H9 (cell line): Measurements from ENCODE around the gene GLOD4. TPM values are rescaled to one million over a fixed set of nuclear protein-coding genes. Genes with fewer than 3 reads are reported as not detected.

Source experiments
- DNase-seq: peaks from one replicate; pipeline ENCODE4 v3.0.0-alpha.2; 2017
- H2AFZ ChIP-seq: one replicate; pipeline ENCODE4 v1.6.1; 2013; ENCODE audit warnings: mild to moderate bottlenecking, low read length, control low read depth, moderate library complexity
- H2AK5ac ChIP-seq: 2 replicates; pipeline ENCODE4 v1.6.1; 2013; ENCODE audit warnings: low read length, control low read depth, mixed read lengths; ENCODE audit not compliant: insufficient read length
- H2BK120ac ChIP-seq: one replicate; pipeline ENCODE4 v1.6.1; 2013; ENCODE audit warnings: low read depth, mild to moderate bottlenecking, low read length, control low read depth, inconsistent platforms; ENCODE audit not compliant: poor library complexity, severe bottlenecking
- H2BK12ac ChIP-seq: 2 replicates; pipeline ENCODE4 v1.6.1; 2013; ENCODE audit warnings: low read length, control low read depth, mixed read lengths, low read depth; ENCODE audit not compliant: insufficient read length
- H2BK15ac ChIP-seq: 2 replicates; pipeline ENCODE4 v1.6.1; 2013; ENCODE audit warnings: low read depth, low read length, control low read depth
- H2BK20ac ChIP-seq: one replicate; pipeline ENCODE4 v1.6.1; 2013; ENCODE audit warnings: low read depth, mild to moderate bottlenecking, low read length, control low read depth, inconsistent platforms; ENCODE audit not compliant: poor library complexity, severe bottlenecking
- H2BK5ac ChIP-seq: 2 replicates; pipeline ENCODE4 v1.6.1; 2013; ENCODE audit warnings: low read length, control low read depth, mixed read lengths; ENCODE audit not compliant: insufficient read length
- H3K14ac ChIP-seq: 2 replicates; pipeline ENCODE4 v1.6.1; 2013; ENCODE audit warnings: low read length, control low read depth; ENCODE audit not compliant: insufficient read depth
- H3K18ac ChIP-seq: 2 replicates; pipeline ENCODE4 v1.6.1; 2013; ENCODE audit warnings: low read depth, mild to moderate bottlenecking, mixed read lengths, low read length, control low read depth; ENCODE audit not compliant: insufficient read length
- H3K23ac ChIP-seq: 2 replicates; pipeline ENCODE4 v1.6.1; 2013; ENCODE audit warnings: low read length, control low read depth, mixed read lengths, low read depth; ENCODE audit not compliant: insufficient read length
- H3K23me2 ChIP-seq: 2 replicates; pipeline ENCODE4 v1.6.1; 2013; ENCODE audit warnings: low read depth, mild to moderate bottlenecking, mixed read lengths, low read length, control low read depth; ENCODE audit not compliant: insufficient read length, poor library complexity, severe bottlenecking
- H3K27ac ChIP-seq: 2 replicates; pipeline ENCODE4 v1.5.1; 2013; ENCODE audit warnings: low read length, control low read depth, mixed read lengths, low read depth; ENCODE audit not compliant: insufficient read length
- H3K27me3 ChIP-seq: 2 replicates; pipeline ENCODE4 v1.6.1; 2013; ENCODE audit warnings: low read length, control low read depth, inconsistent platforms; ENCODE audit not compliant: insufficient read depth
- H3K4ac ChIP-seq: 2 replicates; pipeline ENCODE4 v1.6.1; 2013; ENCODE audit warnings: low read depth, mild to moderate bottlenecking, control low read depth, inconsistent platforms, low read length, moderate library complexity
- H3K4me1 ChIP-seq: 2 replicates; pipeline ENCODE4 v1.6.1; 2013; ENCODE audit warnings: low read length, control low read depth, inconsistent platforms; ENCODE audit not compliant: insufficient read depth
- H3K4me2 ChIP-seq: 2 replicates; pipeline ENCODE4 v1.6.1; 2013; ENCODE audit warnings: low read length, control low read depth, mixed read lengths; ENCODE audit not compliant: insufficient read length, insufficient read depth
- H3K56ac ChIP-seq: 2 replicates; pipeline ENCODE4 v1.6.1; 2013; ENCODE audit warnings: low read depth, mild to moderate bottlenecking, mixed read lengths, low read length, control low read depth; ENCODE audit not compliant: insufficient read length
- H3K79me1 ChIP-seq: 2 replicates; pipeline ENCODE4 v1.6.1; 2013; ENCODE audit warnings: low read depth, mild to moderate bottlenecking, moderate library complexity, low read length, control low read depth, inconsistent platforms; ENCODE audit not compliant: insufficient read depth, poor library complexity, severe bottlenecking
- H3K79me2 ChIP-seq: 2 replicates; pipeline ENCODE4 v1.6.1; 2013; ENCODE audit warnings: low read length, control low read depth, inconsistent platforms; ENCODE audit not compliant: insufficient read depth
- H3K9ac ChIP-seq: 2 replicates; pipeline ENCODE4 v1.6.1; 2013; ENCODE audit warnings: low read length, control low read depth, mixed read lengths; ENCODE audit not compliant: insufficient read length; ENCODE audit errors: extremely low read depth
- H3K9me3 ChIP-seq: one replicate; pipeline ENCODE4 v1.6.1; 2013; ENCODE audit warnings: low read depth, low read length, inconsistent platforms; ENCODE audit not compliant: control insufficient read depth
- H3T11ph ChIP-seq: one replicate; pipeline ENCODE4 v1.6.1; 2013; ENCODE audit warnings: mild to moderate bottlenecking, low read length, control low read depth, inconsistent platforms
- H4K20me1 ChIP-seq: one replicate; pipeline ENCODE4 v1.6.1; 2013; ENCODE audit not compliant: control insufficient read depth, insufficient read length, insufficient read depth
- H4K5ac ChIP-seq: 2 replicates; pipeline ENCODE4 v1.6.1; 2013; ENCODE audit warnings: low read depth, mild to moderate bottlenecking, mixed read lengths, low read length, control low read depth; ENCODE audit not compliant: insufficient read length
- H4K8ac ChIP-seq: replicated peaks from 2 replicates; pipeline ENCODE4 v1.6.1; 2013; ENCODE audit warnings: low read length, control low read depth, mixed read lengths, low read depth; ENCODE audit not compliant: insufficient read length
- H4K91ac ChIP-seq: 2 replicates; pipeline ENCODE4 v1.6.1; 2013; ENCODE audit warnings: low read depth, mild to moderate bottlenecking, moderate library complexity, mixed read lengths, low read length, control low read depth; ENCODE audit not compliant: insufficient read length
- H3K27ac Mint-ChIP-seq, 3 experiments: 2 replicates in 2 of 3; 3 replicates in 1 of 3; pipeline ENCODE4 v1.8.0; 2020 to 2021; ENCODE audit warnings: mixed read lengths in 3 of 3, mild to moderate bottlenecking in 1 of 3, moderate library complexity in 1 of 3
- H3K27me3 Mint-ChIP-seq: 2 replicates; pipeline ENCODE4 v1.8.0; 2021; ENCODE audit warnings: low read depth, mild to moderate bottlenecking, moderate library complexity, mixed read lengths
- H3K36me3 Mint-ChIP-seq, 3 experiments: 2 replicates in 2 of 3; 3 replicates in 1 of 3; pipeline ENCODE4 v1.8.0; 2020 to 2021; ENCODE audit warnings: low read depth in 3 of 3, mixed read lengths in 3 of 3; ENCODE audit not compliant: insufficient read depth in 1 of 3
- H3K4me1 Mint-ChIP-seq, 2 experiments: 2 replicates each; pipeline ENCODE4 v1.8.0; 2020; ENCODE audit warnings: mixed read lengths in 2 of 2
- H3K4me3 Mint-ChIP-seq, 2 experiments: 2 replicates in 1 of 2; 3 replicates in 1 of 2; pipeline ENCODE4 v1.8.0; 2020 to 2021; ENCODE audit warnings: mild to moderate bottlenecking in 2 of 2, mixed read lengths in 2 of 2, moderate library complexity in 1 of 2
- H3K9me3 Mint-ChIP-seq, 2 experiments: 2 replicates in 1 of 2; 3 replicates in 1 of 2; pipeline ENCODE4 v1.8.0; 2020; ENCODE audit warnings: mild to moderate bottlenecking in 2 of 2, mixed read lengths in 2 of 2, moderate library complexity in 1 of 2
- WGBS: extraction: QIAGEN DNeasy Blood & Tissue Kit; methylation state at CpG from one replicate; pipeline ENCODE4 v1.1.7; 2013; ENCODE audit warnings: missing lambda C conversion rate, low lambda C conversion rate, mixed read lengths; ENCODE audit not compliant: insufficient read length; ENCODE audit errors: extremely low coverage; 5-methylcytosine and 5-hydroxymethylcytosine counted together
- total RNA-seq: library from RNA; stranded (reverse); gene quantifications from 2 replicates; pipeline ENCODE4 v1.2.1, GENCODE V29; 2021
- TF ChIP-seq, protein P1 (sequence below): fragments of 200-600 bp; sonication (generic); conservative IDR thresholded peaks from 3 replicates; pipeline ENCODE4 v1.8.0; 2021; ENCODE audit warnings: antibody characterized with exemption, mild to moderate bottlenecking

The GLOD4 gene
- total RNA-seq, 1 experiment from 2014 or later, result 106 TPM

DNA sequence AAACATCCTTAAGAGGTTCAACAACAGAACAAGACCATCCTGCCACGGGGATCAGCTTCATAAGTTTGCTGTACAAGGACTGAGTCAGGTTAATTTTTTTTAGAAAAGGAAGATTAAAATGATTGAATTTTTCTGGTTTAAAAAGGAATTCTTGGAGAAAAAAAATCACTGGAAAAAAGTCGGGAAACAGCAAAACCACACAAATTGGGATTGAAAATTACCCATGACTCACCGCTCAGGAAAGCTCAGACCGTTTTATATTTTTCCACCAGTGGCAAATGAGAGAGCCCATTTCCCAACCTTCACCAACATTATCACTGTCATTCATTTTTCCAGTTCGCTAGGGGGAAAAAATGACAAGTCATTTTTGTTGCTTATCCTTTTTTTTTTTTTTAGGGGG is 46.7 kb upstream of the GLOD4 start:
- no peak overlapping the region for H3T11ph ChIP-seq
- no peak overlapping the region for H3K9ac ChIP-seq
- no peak overlapping the region for H3K14ac ChIP-seq
- H3K27ac Mint-ChIP-seq, result no peak overlapping the region
- no peaks in the 10 kb centered on the region for H3K27me3 ChIP-seq
- H3K9me3 Mint-ChIP-seq, result no peaks in the 10 kb centered on the region; a peak in 1 of 5 replicates
- no peak overlapping the region for H2AK5ac ChIP-seq
- no peak overlapping the region for H3K56ac ChIP-seq
- H3K4me2 ChIP-seq, result no peak overlapping the region
- no peak for DNase-seq
- H3K79me1 ChIP-seq, result peaks cover 3% of the 10 kb centered on the region
- WGBS, result no CpG with 5 or more reads among the region's 5 CpGs
- H3K4me1 ChIP-seq, result no peaks in the 10 kb centered on the region
- no peak overlapping the region for H2BK120ac ChIP-seq
- H3K9me3 ChIP-seq, result no peaks in the 10 kb centered on the region
- H4K5ac ChIP-seq, result no peak overlapping the region
- no peak overlapping the region for H2BK5ac ChIP-seq
- H3K36me3 Mint-ChIP-seq, result peaks cover 18 to 24% (median 22%) of the 10 kb centered on the region in 3 experiments
- TF ChIP-seq, protein P1, sequence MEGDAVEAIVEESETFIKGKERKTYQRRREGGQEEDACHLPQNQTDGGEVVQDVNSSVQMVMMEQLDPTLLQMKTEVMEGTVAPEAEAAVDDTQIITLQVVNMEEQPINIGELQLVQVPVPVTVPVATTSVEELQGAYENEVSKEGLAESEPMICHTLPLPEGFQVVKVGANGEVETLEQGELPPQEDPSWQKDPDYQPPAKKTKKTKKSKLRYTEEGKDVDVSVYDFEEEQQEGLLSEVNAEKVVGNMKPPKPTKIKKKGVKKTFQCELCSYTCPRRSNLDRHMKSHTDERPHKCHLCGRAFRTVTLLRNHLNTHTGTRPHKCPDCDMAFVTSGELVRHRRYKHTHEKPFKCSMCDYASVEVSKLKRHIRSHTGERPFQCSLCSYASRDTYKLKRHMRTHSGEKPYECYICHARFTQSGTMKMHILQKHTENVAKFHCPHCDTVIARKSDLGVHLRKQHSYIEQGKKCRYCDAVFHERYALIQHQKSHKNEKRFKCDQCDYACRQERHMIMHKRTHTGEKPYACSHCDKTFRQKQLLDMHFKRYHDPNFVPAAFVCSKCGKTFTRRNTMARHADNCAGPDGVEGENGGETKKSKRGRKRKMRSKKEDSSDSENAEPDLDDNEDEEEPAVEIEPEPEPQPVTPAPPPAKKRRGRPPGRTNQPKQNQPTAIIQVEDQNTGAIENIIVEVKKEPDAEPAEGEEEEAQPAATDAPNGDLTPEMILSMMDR, result no peak
- H4K91ac ChIP-seq, result no peak overlapping the region
- H3K27me3 Mint-ChIP-seq, result no peaks in the 10 kb centered on the region
- no peak overlapping the region for H2AFZ ChIP-seq
- no peak overlapping the region for H3K23ac ChIP-seq
- H3K4ac ChIP-seq, result no peak overlapping the region
- H3K4me3 Mint-ChIP-seq, result no peak overlapping the region
- H3K27ac ChIP-seq, result no peak overlapping the region
- H2BK20ac ChIP-seq, result no peak overlapping the region
- H3K79me2 ChIP-seq, result no peaks in the 10 kb centered on the region
- H3K18ac ChIP-seq, result no peak overlapping the region
- H4K8ac ChIP-seq, result no peak overlapping the region
- no peak overlapping the region for H2BK15ac ChIP-seq
- no peak overlapping the region for H2BK12ac ChIP-seq
- H3K23me2 ChIP-seq, result no peaks in the 10 kb centered on the region
- H3K4me1 Mint-ChIP-seq, result peaks cover 0 to 6% of the 10 kb centered on the region in 2 experiments; a peak in 2 of 4 replicates
- no peaks in the 10 kb centered on the region for H4K20me1 ChIP-seq
